Parathyroid adenoma (tissue), 2 donors: ENCODE measurements around the gene RLN3.
A peak's percentile ranks its signal among the peaks of the same experiment; 100 is the strongest.

Source experiments
- H2AFZ ChIP-seq: fragments of 300-600 bp; sonication (generic); one replicate; pipeline ENCODE4 v1.7.0; 2017; ENCODE audit warnings: antibody characterized with exemption, mild to moderate bottlenecking
- H3K27ac ChIP-seq: fragments of 300-600 bp; sonication (generic); one replicate; pipeline ENCODE4 v1.7.0; 2017
- H3K27me3 ChIP-seq: fragments of 300-600 bp; sonication (generic); one replicate; pipeline ENCODE4 v1.7.0; 2017; ENCODE audit warnings: low read length; ENCODE audit not compliant: control insufficient read depth, insufficient read depth
- H3K36me3 ChIP-seq: fragments of 300-600 bp; sonication (generic); one replicate; pipeline ENCODE4 v1.7.0; 2017; ENCODE audit warnings: low read length; ENCODE audit not compliant: control insufficient read depth, insufficient read depth
- H3K4me1 ChIP-seq: fragments of 300-600 bp; sonication (generic); one replicate; pipeline ENCODE4 v1.7.0; 2017; ENCODE audit warnings: control low read depth
- H3K4me2 ChIP-seq: fragments of 300-600 bp; sonication (generic); one replicate; pipeline ENCODE4 v1.7.0; 2017; ENCODE audit warnings: low read length
- H3K4me3 ChIP-seq: fragments of 300-600 bp; sonication (generic); one replicate; pipeline ENCODE4 v1.7.0; 2017; ENCODE audit warnings: low read depth, low read length
- H3K79me2 ChIP-seq: fragments of 300-600 bp; sonication (generic); one replicate; pipeline ENCODE4 v1.7.0; 2017; ENCODE audit warnings: control low read depth
- H3K9ac ChIP-seq: fragments of 300-600 bp; sonication (generic); one replicate; pipeline ENCODE4 v1.7.0; 2017; ENCODE audit warnings: mild to moderate bottlenecking
- H3K9me3 ChIP-seq: fragments of 300-600 bp; sonication (generic); one replicate; pipeline ENCODE4 v1.7.0; 2017; ENCODE audit warnings: low read length; ENCODE audit not compliant: control insufficient read depth
- TF ChIP-seq, protein P1 (sequence below): fragments of 300-600 bp; sonication (generic); IDR thresholded peaks from one replicate; pipeline ENCODE4 v1.7.0; 2017; ENCODE audit warnings: antibody characterized with exemption, mild to moderate bottlenecking
- donor health status: primary hyperparathyroidism.

RLN3 gene

DNA sequence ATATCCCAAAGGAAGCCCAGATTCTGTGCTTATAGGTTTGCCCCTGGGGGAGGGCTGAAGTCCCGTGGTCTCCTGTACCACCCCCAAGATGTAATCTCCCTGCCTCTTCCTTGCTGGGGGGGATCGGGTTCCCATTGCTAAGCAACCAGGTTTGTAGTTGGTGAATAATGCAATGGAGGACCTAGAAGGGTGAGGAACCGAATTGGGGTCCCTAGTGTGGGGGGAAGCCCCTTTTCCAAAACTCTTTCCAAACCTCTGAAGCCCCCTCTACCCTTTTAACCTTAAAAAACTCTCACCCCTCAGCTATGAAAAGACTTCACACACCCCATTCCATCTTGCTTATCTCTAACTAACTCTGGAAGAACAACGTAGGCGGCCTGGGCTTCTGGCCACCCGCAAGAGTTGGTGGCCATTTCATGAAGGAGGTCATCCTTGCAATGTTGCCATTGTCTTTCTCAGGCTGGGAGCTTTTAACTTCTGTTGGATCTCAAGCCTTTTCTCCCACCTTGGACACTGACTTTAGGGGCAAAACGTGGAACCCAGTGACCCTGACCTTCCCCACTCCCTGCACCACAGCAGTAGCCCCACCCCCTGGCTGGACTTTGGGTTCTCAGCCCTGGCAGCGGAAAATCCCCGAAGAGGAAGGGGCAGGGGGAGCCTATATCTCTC, 33.3 kb downstream of the RLN3 start:
- H3K27ac ChIP-seq = peak overlapping the region; percentile 56
- H3K27me3 ChIP-seq = no peaks in the 10 kb centered on the region

DNA sequence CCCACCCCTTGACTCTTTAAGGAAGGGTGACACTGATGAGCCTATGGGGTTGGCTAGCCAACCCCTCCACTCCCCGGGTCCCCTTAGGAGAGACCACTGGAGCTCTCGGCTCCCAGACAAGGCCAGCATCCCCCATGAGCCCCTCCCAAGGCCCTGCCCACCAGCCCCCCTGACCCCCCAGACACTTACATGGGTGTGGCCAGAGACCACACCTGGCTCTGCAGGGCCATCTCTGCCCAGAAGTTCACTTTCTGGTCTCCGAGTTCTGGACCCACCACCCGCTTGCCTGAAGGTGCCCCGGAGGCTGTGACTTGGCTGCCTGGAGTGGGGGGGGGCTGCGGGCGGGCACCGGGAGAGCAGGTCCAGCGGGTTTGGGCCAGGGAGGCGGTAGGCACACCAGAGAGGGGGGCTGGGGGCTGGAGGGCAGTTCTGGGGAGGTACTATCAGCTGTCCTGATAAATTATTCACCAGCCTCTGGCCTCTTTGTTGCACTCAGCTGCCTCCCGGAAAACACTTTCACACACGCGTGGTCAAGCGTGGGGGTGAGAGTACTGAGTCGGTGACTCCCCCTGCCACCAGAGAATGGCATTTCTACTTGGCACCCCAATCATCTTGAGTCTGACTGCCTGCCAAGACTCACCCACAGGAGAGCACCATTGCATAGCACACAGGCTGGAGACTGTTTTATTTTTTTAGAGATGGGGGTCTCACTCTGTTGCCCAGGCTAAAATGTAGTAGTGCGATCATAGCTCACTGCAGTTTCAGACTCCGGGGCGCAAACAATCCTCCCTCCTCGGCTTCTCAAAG, 34.0 kb downstream of the RLN3 start, which contains the start of gene PALM3:
Gene PALM3, minus strand, starts transcription at position 326 of the 807 bp plus-strand sequence. Its CDS starts 96 bp downstream, at position 230.
- Histone ChIP-seq H3K4me2 (peak within 1 kb of the TSS; percentile 72), H3K79me2 (no peaks in the 10 kb centered on the region), H3K9me3 (no peaks in the 10 kb centered on the region), H3K36me3 (no peaks in the 10 kb centered on the region), H3K4me3 (peak within 1 kb of the TSS; percentile 84), H2AFZ (peak within 1 kb of the TSS; percentile 62), H3K4me1 (peaks cover 7% of the 10 kb centered on the region), H3K27me3 (no peaks in the 10 kb centered on the region), H3K9ac (no peak within 1 kb of the TSS), H3K27ac (peak within 1 kb of the TSS; percentile 56)
- TF ChIP-seq, protein P1, sequence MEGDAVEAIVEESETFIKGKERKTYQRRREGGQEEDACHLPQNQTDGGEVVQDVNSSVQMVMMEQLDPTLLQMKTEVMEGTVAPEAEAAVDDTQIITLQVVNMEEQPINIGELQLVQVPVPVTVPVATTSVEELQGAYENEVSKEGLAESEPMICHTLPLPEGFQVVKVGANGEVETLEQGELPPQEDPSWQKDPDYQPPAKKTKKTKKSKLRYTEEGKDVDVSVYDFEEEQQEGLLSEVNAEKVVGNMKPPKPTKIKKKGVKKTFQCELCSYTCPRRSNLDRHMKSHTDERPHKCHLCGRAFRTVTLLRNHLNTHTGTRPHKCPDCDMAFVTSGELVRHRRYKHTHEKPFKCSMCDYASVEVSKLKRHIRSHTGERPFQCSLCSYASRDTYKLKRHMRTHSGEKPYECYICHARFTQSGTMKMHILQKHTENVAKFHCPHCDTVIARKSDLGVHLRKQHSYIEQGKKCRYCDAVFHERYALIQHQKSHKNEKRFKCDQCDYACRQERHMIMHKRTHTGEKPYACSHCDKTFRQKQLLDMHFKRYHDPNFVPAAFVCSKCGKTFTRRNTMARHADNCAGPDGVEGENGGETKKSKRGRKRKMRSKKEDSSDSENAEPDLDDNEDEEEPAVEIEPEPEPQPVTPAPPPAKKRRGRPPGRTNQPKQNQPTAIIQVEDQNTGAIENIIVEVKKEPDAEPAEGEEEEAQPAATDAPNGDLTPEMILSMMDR = no peak

More for the DNA sequence above, 33.3 kb downstream of the RLN3 start:
- Histone ChIP-seq H3K36me3 (no peaks in the 10 kb centered on the region), H3K9me3 (no peaks in the 10 kb centered on the region), H3K4me2 (peak overlapping the region; percentile 72), H3K4me1 (peaks cover 7% of the 10 kb centered on the region), H2AFZ (peak overlapping the region; percentile 62), H3K79me2 (no peaks in the 10 kb centered on the region), H3K4me3 (peak overlapping the region; percentile 84), H3K9ac (no peak overlapping the region)
- TF ChIP-seq, protein P1 = no peak

DNA sequence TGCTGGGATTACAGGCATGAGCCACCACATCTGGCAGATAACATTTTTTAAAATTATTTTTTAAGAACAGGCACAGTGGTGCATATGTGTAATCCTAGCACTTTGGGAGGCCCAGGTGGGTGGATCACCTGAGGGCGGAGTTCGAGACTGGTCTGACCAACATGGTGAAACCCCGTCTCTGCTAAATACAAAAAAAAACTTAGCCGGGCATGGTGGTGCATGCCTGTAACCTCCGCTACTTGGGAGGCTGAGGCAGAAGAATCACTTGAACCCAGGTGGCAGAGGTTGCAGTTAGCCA, 34.6 kb downstream of the RLN3 start:
- no peak overlapping the region for H3K9ac ChIP-seq
- no peak overlapping the region for H2AFZ ChIP-seq
- peak overlapping the region; percentile 72 for H3K4me2 ChIP-seq
- H3K4me1 ChIP-seq = peaks cover 7% of the 10 kb centered on the region
- H3K79me2 ChIP-seq = no peaks in the 10 kb centered on the region
- no peaks in the 10 kb centered on the region for H3K9me3 ChIP-seq
- H3K4me3 ChIP-seq = no peak overlapping the region
- H3K27ac ChIP-seq = no peak overlapping the region
- no peaks in the 10 kb centered on the region for H3K27me3 ChIP-seq
- no peaks in the 10 kb centered on the region for H3K36me3 ChIP-seq
- TF ChIP-seq, protein P1 = no peak

DNA sequence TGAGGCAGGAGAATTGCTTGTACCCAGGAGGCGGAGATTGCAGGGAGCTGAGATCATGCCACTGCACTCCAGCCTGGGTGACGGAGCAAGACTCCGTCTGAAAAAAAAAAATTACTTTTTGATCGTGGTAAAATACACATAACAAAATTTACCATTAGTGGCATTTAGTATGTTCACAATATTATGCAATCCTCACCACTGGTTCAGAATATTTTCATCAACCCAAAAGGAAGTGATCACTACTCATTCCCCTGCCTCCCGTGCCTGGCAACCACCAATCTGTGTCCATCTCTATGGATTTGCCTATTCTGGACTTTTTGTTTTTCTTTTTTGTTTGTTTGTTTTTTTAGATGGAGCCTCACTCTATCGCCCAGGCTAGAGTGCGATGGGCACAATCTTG, 35.2 kb downstream of the RLN3 start:
- H3K4me3 ChIP-seq = no peak overlapping the region
- H3K4me2 ChIP-seq = no peak overlapping the region
- no peaks in the 10 kb centered on the region for H3K36me3 ChIP-seq

More for the DNA sequence above, 35.2 kb downstream of the RLN3 start:
- no peak overlapping the region for H2AFZ ChIP-seq
- no peaks in the 10 kb centered on the region for H3K27me3 ChIP-seq
- no peaks in the 10 kb centered on the region for H3K79me2 ChIP-seq
- H3K9ac ChIP-seq = no peak overlapping the region
- no peaks in the 10 kb centered on the region for H3K9me3 ChIP-seq
- TF ChIP-seq, protein P1 = no peak
- peaks cover 7% of the 10 kb centered on the region for H3K4me1 ChIP-seq
- H3K27ac ChIP-seq = no peak overlapping the region
